Measurements from ENCODE around the gene KATNAL2.
"Not testable (repeated sequence)": the region's sequence is repeated elsewhere in the genome, so short reads cannot be mapped to it uniquely, and the experiment has no call there.

DNA sequence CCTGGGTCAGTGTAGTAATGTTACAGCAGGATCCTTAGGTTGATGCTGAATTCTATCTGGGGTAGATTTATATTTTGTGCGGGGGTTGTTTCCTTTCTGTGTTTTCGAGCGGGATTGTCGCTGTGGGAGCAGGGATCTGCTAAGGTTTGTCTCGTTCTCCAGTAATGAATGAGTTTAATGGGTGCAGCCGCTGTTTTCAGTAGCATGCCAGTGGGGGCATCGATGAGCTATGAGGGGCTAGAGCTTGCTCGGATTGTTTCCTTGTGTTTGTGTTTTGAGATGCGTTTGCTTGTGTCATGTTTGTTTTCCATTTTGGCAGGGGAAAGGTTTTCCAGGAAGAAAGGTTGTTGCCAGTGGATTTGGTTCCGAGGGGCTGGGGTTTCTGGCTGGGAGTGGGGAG is 48.9 kb downstream of the KATNAL2 start:
- TF ChIP-seq EZH2 (IDR thresholded peaks at IDR 0.05; ENCODE audit: low read depth): not testable (repeated sequence)
- TF ChIP-seq, protein P1, sequence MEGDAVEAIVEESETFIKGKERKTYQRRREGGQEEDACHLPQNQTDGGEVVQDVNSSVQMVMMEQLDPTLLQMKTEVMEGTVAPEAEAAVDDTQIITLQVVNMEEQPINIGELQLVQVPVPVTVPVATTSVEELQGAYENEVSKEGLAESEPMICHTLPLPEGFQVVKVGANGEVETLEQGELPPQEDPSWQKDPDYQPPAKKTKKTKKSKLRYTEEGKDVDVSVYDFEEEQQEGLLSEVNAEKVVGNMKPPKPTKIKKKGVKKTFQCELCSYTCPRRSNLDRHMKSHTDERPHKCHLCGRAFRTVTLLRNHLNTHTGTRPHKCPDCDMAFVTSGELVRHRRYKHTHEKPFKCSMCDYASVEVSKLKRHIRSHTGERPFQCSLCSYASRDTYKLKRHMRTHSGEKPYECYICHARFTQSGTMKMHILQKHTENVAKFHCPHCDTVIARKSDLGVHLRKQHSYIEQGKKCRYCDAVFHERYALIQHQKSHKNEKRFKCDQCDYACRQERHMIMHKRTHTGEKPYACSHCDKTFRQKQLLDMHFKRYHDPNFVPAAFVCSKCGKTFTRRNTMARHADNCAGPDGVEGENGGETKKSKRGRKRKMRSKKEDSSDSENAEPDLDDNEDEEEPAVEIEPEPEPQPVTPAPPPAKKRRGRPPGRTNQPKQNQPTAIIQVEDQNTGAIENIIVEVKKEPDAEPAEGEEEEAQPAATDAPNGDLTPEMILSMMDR (conservative IDR thresholded peaks at IDR 0.05): not testable (repeated sequence)

All from PC-9 (cell line).